ENCODE results near the gene CDC42BPA.

DNA sequence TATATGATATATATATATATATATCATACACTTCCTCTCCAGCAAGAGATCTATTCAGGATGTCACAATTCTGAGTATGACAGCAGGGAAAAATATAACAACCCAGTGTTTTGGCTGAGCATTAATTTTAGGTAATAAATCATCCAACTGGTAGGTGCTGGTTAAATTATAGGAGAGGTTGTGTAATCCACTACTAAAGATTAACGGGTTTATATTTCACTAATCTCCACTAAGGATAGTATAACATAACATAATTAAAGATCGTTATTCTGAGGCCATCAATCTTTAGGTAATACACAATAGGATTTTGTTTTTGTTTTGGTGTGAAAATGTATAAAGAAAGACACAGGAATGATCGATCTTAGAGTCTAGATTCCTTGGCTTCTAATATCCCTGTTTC is 276.0 kb downstream of the CDC42BPA start:
- TF ChIP-seq, protein P1, sequence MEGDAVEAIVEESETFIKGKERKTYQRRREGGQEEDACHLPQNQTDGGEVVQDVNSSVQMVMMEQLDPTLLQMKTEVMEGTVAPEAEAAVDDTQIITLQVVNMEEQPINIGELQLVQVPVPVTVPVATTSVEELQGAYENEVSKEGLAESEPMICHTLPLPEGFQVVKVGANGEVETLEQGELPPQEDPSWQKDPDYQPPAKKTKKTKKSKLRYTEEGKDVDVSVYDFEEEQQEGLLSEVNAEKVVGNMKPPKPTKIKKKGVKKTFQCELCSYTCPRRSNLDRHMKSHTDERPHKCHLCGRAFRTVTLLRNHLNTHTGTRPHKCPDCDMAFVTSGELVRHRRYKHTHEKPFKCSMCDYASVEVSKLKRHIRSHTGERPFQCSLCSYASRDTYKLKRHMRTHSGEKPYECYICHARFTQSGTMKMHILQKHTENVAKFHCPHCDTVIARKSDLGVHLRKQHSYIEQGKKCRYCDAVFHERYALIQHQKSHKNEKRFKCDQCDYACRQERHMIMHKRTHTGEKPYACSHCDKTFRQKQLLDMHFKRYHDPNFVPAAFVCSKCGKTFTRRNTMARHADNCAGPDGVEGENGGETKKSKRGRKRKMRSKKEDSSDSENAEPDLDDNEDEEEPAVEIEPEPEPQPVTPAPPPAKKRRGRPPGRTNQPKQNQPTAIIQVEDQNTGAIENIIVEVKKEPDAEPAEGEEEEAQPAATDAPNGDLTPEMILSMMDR (conservative IDR thresholded peaks at IDR 0.05 in 1 of 2, IDR thresholded peaks at IDR 0.05 in 1 of 2; ENCODE audit: low read depth in 1 of 2, low read length in 2 of 2) = no peak
- TF ChIP-seq EZH2 (IDR thresholded peaks at IDR 0.05; ENCODE audit: low read length, missing control alignments) = no peak
